Measurements from ENCODE around the gene UBE2Q2. TPM values are rescaled to one million over a fixed set of nuclear protein-coding genes. Genes with fewer than 3 reads are reported as not detected.

Gene UBE2Q2
- total and polyA plus RNA-seq, 9 of the 15 experiments (the other 6 are each of a cell fraction or from before 2014, with no cell fraction given), result 6.2 to 24.0 (median 16.2) TPM

DNA sequence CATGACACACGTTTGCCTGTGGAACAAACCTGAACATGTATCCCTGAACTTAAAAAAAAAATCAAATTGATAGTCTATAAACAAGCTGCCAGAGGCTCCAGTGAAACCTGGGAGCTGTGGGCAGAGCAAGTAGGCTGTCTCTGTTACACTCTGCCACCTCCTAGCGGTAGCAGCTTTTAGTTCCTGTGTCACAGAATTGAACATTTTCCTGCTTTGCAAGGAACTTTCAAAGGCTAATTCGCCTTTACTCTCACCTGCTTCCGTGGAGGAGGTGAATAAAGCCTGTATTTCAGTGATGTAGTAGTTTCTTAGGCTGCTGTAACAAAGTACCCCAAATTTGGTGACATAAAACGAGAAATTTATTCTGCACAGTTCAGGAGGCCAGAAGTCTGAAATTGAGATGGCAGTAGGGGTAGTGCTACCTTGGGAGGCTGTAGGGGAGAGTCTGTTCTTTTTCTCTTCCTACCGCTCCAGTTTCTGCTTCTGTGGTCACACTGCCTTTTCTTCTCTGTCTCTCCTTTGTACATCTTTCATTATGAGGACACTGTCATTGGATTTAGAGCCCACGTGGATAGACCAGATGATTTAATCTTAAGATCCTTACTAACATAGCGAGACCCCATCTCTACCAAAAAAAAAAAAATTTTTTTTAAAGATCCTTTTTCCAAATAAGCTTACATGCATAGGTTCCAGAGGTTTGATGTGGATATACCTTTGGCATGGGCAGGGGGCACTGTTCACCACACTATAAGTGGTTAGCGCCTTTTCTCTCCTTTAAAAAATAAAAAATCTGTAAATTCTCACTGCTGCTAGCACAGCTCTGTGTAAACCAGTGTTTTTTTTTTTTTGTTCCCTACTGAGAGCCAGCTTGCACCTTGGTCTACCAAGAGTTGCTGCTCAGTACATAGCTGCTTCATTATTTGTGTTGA is 85.7 kb downstream of the UBE2Q2 start:
- intact Hi-C loops (cut with micrococcal nuclease), result loop anchor here (1.0 to 10.0 kb wide), 3 partner anchors 119 to 244 kb away; no protein-coding TSS in a partner anchor
- ChIA-PET POLR2A (interaction anchor here (0.6 to 1.1 kb wide), 5 partner anchors 10 to 283 kb away, joined by 3 to 4 read pairs (median 3); no protein-coding TSS in a partner anchor), CTCF (ENCODE audit: low intra/inter-chr PET ratio) (interaction anchor here (0.6 to 2.1 kb wide), 7 partner anchors 107 to 222 kb away, joined by 3 to 14 read pairs (median 3); no protein-coding TSS in a partner anchor)
- H3K79me2 ChIP-seq (ENCODE audit: control insufficient read depth, insufficient read depth, low read length), result 0 out of 3 replicates have a peak, but pooled peaks cover 6% of the 10 kb centered on the region
- no peak overlapping the region for H3K9ac ChIP-seq (ENCODE audit: insufficient read depth in 1 of 2, low read depth in 2 of 2, low read length in 2 of 2)
- H3K4me2 ChIP-seq (ENCODE audit: insufficient read depth, low read length), result no peak overlapping the region
- BruUV-seq (replicated peaks), result no TSS peak
- in situ Hi-C loops (cut with MboI), result loop anchor here (5.0 kb wide), 1 partner anchor 242 kb away; no protein-coding TSS in a partner anchor
- no peaks in the 10 kb centered on the region for H3K9me3 ChIP-seq (replicated peaks; ENCODE audit: control insufficient read depth, insufficient read depth, low read depth, low read length)
- no peaks in the 10 kb centered on the region for H3K27me3 ChIP-seq (ENCODE audit: control insufficient read depth in 2 of 2, insufficient read depth in 2 of 2, low read length in 2 of 2)
- peaks cover 0 to 15% of the 10 kb centered on the region in 2 experiments; a peak in 2 of 5 replicates for H3K4me1 ChIP-seq (replicated peaks in 1 of 2; ENCODE audit: control insufficient read depth in 2 of 2, insufficient read depth in 2 of 2, low read length in 2 of 2)
- ATAC-seq, result peak; percentile 95
- peak; percentile 79 for FAIRE-seq
- no peak overlapping the region for H2AFZ ChIP-seq (ENCODE audit: low read depth, low read length)
- WGBS (ENCODE audit: insufficient coverage, low coverage, missing lambda C conversion rate), result 60% methylated on average over 8 of the region's 9 CpGs
- no peak overlapping the region for H3K27ac ChIP-seq (ENCODE audit: extremely low read depth, low read depth, low read length)
- peaks cover 87% of the 10 kb centered on the region for H3K36me3 ChIP-seq (ENCODE audit: control insufficient read depth, insufficient read depth, low read length)
- H3K9me1 ChIP-seq (ENCODE audit: control insufficient read depth, insufficient read depth, low read length), result no peaks in the 10 kb centered on the region
- no peak overlapping the region for H3K4me3 ChIP-seq
- DNase-seq (ENCODE audit: extremely low read depth in 1 of 4, low spot score in 3 of 4), result peak; percentile 28 to 70 (median 38)
- H4K20me1 ChIP-seq (replicated peaks; ENCODE audit: control insufficient read depth, insufficient read depth, low read length), result peaks cover 1% of the 10 kb centered on the region; the same call in 1 of the 2 replicates
- TF ChIP-seq, protein P1, sequence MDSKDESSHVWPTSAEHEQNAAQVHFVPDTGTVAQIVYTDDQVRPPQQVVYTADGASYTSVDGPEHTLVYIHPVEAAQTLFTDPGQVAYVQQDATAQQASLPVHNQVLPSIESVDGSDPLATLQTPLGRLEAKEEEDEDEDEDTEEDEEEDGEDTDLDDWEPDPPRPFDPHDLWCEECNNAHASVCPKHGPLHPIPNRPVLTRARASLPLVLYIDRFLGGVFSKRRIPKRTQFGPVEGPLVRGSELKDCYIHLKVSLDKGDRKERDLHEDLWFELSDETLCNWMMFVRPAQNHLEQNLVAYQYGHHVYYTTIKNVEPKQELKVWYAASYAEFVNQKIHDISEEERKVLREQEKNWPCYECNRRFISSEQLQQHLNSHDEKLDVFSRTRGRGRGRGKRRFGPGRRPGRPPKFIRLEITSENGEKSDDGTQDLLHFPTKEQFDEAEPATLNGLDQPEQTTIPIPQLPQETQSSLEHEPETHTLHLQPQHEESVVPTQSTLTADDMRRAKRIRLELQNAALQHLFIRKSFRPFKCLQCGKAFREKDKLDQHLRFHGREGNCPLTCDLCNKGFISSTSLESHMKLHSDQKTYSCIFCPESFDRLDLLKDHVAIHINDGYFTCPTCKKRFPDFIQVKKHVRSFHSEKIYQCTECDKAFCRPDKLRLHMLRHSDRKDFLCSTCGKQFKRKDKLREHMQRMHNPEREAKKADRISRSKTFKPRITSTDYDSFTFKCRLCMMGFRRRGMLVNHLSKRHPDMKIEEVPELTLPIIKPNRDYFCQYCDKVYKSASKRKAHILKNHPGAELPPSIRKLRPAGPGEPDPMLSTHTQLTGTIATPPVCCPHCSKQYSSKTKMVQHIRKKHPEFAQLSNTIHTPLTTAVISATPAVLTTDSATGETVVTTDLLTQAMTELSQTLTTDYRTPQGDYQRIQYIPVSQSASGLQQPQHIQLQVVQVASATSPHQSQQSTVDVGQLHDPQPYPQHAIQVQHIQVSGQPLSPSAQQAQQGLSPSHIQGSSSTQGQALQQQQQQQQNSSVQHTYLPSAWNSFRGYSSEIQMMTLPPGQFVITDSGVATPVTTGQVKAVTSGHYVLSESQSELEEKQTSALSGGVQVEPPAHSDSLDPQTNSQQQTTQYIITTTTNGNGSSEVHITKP (IDR thresholded peaks at IDR 0.05; ENCODE audit: partially characterized antibody), result no peak
- TF ChIP-seq, protein P2, sequence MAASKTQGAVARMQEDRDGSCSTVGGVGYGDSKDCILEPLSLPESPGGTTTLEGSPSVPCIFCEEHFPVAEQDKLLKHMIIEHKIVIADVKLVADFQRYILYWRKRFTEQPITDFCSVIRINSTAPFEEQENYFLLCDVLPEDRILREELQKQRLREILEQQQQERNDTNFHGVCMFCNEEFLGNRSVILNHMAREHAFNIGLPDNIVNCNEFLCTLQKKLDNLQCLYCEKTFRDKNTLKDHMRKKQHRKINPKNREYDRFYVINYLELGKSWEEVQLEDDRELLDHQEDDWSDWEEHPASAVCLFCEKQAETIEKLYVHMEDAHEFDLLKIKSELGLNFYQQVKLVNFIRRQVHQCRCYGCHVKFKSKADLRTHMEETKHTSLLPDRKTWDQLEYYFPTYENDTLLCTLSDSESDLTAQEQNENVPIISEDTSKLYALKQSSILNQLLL (CRISPR knock-in tag; IDR thresholded peaks at IDR 0.05; ENCODE audit: borderline replicate concordance), result no peak
- peak; percentile 51; the same call in 1 of the 2 replicates for TF ChIP-seq SMARCA4 (IDR thresholded peaks at IDR 0.05)
- TF ChIP-seq SMC3 (conservative IDR thresholded peaks at IDR 0.05; ENCODE audit: insufficient read depth, low read depth, low read length), result peak; percentile 44
- TF ChIP-seq, protein P3, sequence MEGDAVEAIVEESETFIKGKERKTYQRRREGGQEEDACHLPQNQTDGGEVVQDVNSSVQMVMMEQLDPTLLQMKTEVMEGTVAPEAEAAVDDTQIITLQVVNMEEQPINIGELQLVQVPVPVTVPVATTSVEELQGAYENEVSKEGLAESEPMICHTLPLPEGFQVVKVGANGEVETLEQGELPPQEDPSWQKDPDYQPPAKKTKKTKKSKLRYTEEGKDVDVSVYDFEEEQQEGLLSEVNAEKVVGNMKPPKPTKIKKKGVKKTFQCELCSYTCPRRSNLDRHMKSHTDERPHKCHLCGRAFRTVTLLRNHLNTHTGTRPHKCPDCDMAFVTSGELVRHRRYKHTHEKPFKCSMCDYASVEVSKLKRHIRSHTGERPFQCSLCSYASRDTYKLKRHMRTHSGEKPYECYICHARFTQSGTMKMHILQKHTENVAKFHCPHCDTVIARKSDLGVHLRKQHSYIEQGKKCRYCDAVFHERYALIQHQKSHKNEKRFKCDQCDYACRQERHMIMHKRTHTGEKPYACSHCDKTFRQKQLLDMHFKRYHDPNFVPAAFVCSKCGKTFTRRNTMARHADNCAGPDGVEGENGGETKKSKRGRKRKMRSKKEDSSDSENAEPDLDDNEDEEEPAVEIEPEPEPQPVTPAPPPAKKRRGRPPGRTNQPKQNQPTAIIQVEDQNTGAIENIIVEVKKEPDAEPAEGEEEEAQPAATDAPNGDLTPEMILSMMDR (IDR thresholded peaks at IDR 0.05 in 2 of 3, conservative IDR thresholded peaks at IDR 0.05 in 1 of 3; ENCODE audit: insufficient read depth in 2 of 3, low read depth in 1 of 3, low read length in 3 of 3), result peak; percentile 70 to 75 (median 73)
- no peak for TF ChIP-seq SMARCB1 (IDR thresholded peaks at IDR 0.05; ENCODE audit: insufficient read length, low read depth)
- peak; percentile 41 to 65 for TF ChIP-seq RAD21 (CRISPR knock-in tag; conservative IDR thresholded peaks at IDR 0.05 in 1 of 2, IDR thresholded peaks at IDR 0.05 in 1 of 2)
- peak; percentile 47; the same call in 1 of the 2 replicates for TF ChIP-seq SMARCE1 (IDR thresholded peaks at IDR 0.05)
- no peak for TF ChIP-seq NCOA6 (IDR thresholded peaks at IDR 0.05)

All from K562 (cell line).